Activated CD4-positive, alpha-beta T cell treated with anti-CD3 and anti-CD28 coated beads, Interleukin-2, amount 50 U/mL, for 16 hours (primary cell): ENCODE results near the gene SF3B1.
"Not testable (repeated sequence)": the region's sequence is repeated elsewhere in the genome, so short reads cannot be mapped to it uniquely, and the experiment has no call there.

Source experiments
- DNase-seq: peaks from one replicate; pipeline ENCODE4 v3.0.0-alpha.2; 2020

SF3B1 gene

GRCh38 chr2:197435598-197436420 is 981 bp upstream of the SF3B1 start:
- no peak for DNase-seq

GRCh38 chr2:197433780-197434438 is 919 bp downstream of the SF3B1 start:
- peak; percentile 41 for DNase-seq

- not testable (repeated sequence) for DNase-seq
Observed at GRCh38 chr2:197432527-197432926, 2.3 kb downstream of the SF3B1 start.

- no peak for DNase-seq
Observed at GRCh38 chr2:197431858-197432257, 3.0 kb downstream of the SF3B1 start.

GRCh38 chr2:197427986-197428385 is 6.8 kb downstream of the SF3B1 start:
- no peak for DNase-seq

GRCh38 chr2:197426723-197427603 is 7.9 kb downstream of the SF3B1 start:
- no peak for DNase-seq

- DNase-seq = no peak
Observed at GRCh38 chr2:197425550-197425949, 9.3 kb downstream of the SF3B1 start.

- DNase-seq = no peak
Observed at GRCh38 chr2:197423307-197423706, 11.5 kb downstream of the SF3B1 start.

- no peak for DNase-seq
Observed at GRCh38 chr2:197419438-197419837, 15.4 kb downstream of the SF3B1 start.

GRCh38 chr2:197416268-197416667 is 18.6 kb downstream of the SF3B1 start:
- DNase-seq = no peak

GRCh38 chr2:197414515-197414914 is 20.3 kb downstream of the SF3B1 start:
- no peak for DNase-seq

GRCh38 chr2:197414039-197414438 is 20.8 kb downstream of the SF3B1 start:
- no peak for DNase-seq

GRCh38 chr2:197405582-197405981 is 29.2 kb downstream of the SF3B1 start:
- no peak for DNase-seq

- DNase-seq = no peak
Observed at GRCh38 chr2:197399887-197400540, 34.8 kb downstream of the SF3B1 start.

- DNase-seq = no peak
Observed at GRCh38 chr2:197398913-197399312, 35.9 kb downstream of the SF3B1 start.

GRCh38 chr2:197391220-197391717 is 43.6 kb downstream of the SF3B1 start:
- DNase-seq = no peak

- no peak for DNase-seq
Observed at GRCh38 chr2:197388866-197389587, 45.8 kb downstream of the SF3B1 start.

- no peak for DNase-seq
Observed at GRCh38 chr2:197387179-197387578, 47.6 kb downstream of the SF3B1 start.

- DNase-seq = no peak
Observed at GRCh38 chr2:197386242-197386641, 48.6 kb downstream of the SF3B1 start.

- no peak for DNase-seq
Observed at GRCh38 chr2:197383825-197384224, 51.0 kb downstream of the SF3B1 start.

- DNase-seq = no peak
Observed at GRCh38 chr2:197381641-197382040, 53.2 kb downstream of the SF3B1 start.

GRCh38 chr2:197379918-197380309 is 54.9 kb downstream of the SF3B1 start:
- peak; percentile 47 for DNase-seq
